H9 (cell line): ENCODE results near the gene MYH9. TPM values are rescaled to one million over a fixed set of nuclear protein-coding genes. Genes with fewer than 3 reads are reported as not detected.

Experiments
- DNase-seq: peaks from one replicate; pipeline ENCODE4 v3.0.0-alpha.2; 2017
- H2AFZ ChIP-seq: one replicate; pipeline ENCODE4 v1.6.1; 2013; ENCODE audit warnings: mild to moderate bottlenecking, low read length, control low read depth, moderate library complexity
- H2AK5ac ChIP-seq: 2 replicates; pipeline ENCODE4 v1.6.1; 2013; ENCODE audit warnings: low read length, control low read depth, mixed read lengths; ENCODE audit not compliant: insufficient read length
- H2BK120ac ChIP-seq: one replicate; pipeline ENCODE4 v1.6.1; 2013; ENCODE audit warnings: low read depth, mild to moderate bottlenecking, low read length, control low read depth, inconsistent platforms; ENCODE audit not compliant: poor library complexity, severe bottlenecking
- H2BK12ac ChIP-seq: 2 replicates; pipeline ENCODE4 v1.6.1; 2013; ENCODE audit warnings: low read length, control low read depth, mixed read lengths, low read depth; ENCODE audit not compliant: insufficient read length
- H2BK15ac ChIP-seq: 2 replicates; pipeline ENCODE4 v1.6.1; 2013; ENCODE audit warnings: low read depth, low read length, control low read depth
- H2BK20ac ChIP-seq: one replicate; pipeline ENCODE4 v1.6.1; 2013; ENCODE audit warnings: low read depth, mild to moderate bottlenecking, low read length, control low read depth, inconsistent platforms; ENCODE audit not compliant: poor library complexity, severe bottlenecking
- H2BK5ac ChIP-seq: 2 replicates; pipeline ENCODE4 v1.6.1; 2013; ENCODE audit warnings: low read length, control low read depth, mixed read lengths; ENCODE audit not compliant: insufficient read length
- H3K14ac ChIP-seq: 2 replicates; pipeline ENCODE4 v1.6.1; 2013; ENCODE audit warnings: low read length, control low read depth; ENCODE audit not compliant: insufficient read depth
- H3K18ac ChIP-seq: 2 replicates; pipeline ENCODE4 v1.6.1; 2013; ENCODE audit warnings: low read depth, mild to moderate bottlenecking, mixed read lengths, low read length, control low read depth; ENCODE audit not compliant: insufficient read length
- H3K23ac ChIP-seq: 2 replicates; pipeline ENCODE4 v1.6.1; 2013; ENCODE audit warnings: low read length, control low read depth, mixed read lengths, low read depth; ENCODE audit not compliant: insufficient read length
- H3K23me2 ChIP-seq: 2 replicates; pipeline ENCODE4 v1.6.1; 2013; ENCODE audit warnings: low read depth, mild to moderate bottlenecking, mixed read lengths, low read length, control low read depth; ENCODE audit not compliant: insufficient read length, poor library complexity, severe bottlenecking
- H3K27ac ChIP-seq: 2 replicates; pipeline ENCODE4 v1.5.1; 2013; ENCODE audit warnings: low read length, control low read depth, mixed read lengths, low read depth; ENCODE audit not compliant: insufficient read length
- H3K27me3 ChIP-seq: 2 replicates; pipeline ENCODE4 v1.6.1; 2013; ENCODE audit warnings: low read length, control low read depth, inconsistent platforms; ENCODE audit not compliant: insufficient read depth
- H3K4ac ChIP-seq: 2 replicates; pipeline ENCODE4 v1.6.1; 2013; ENCODE audit warnings: low read depth, mild to moderate bottlenecking, control low read depth, inconsistent platforms, low read length, moderate library complexity
- H3K4me1 ChIP-seq: 2 replicates; pipeline ENCODE4 v1.6.1; 2013; ENCODE audit warnings: low read length, control low read depth, inconsistent platforms; ENCODE audit not compliant: insufficient read depth
- H3K4me2 ChIP-seq: 2 replicates; pipeline ENCODE4 v1.6.1; 2013; ENCODE audit warnings: low read length, control low read depth, mixed read lengths; ENCODE audit not compliant: insufficient read length, insufficient read depth
- H3K56ac ChIP-seq: 2 replicates; pipeline ENCODE4 v1.6.1; 2013; ENCODE audit warnings: low read depth, mild to moderate bottlenecking, mixed read lengths, low read length, control low read depth; ENCODE audit not compliant: insufficient read length
- H3K79me1 ChIP-seq: 2 replicates; pipeline ENCODE4 v1.6.1; 2013; ENCODE audit warnings: low read depth, mild to moderate bottlenecking, moderate library complexity, low read length, control low read depth, inconsistent platforms; ENCODE audit not compliant: insufficient read depth, poor library complexity, severe bottlenecking
- H3K79me2 ChIP-seq: 2 replicates; pipeline ENCODE4 v1.6.1; 2013; ENCODE audit warnings: low read length, control low read depth, inconsistent platforms; ENCODE audit not compliant: insufficient read depth
- H3K9ac ChIP-seq: 2 replicates; pipeline ENCODE4 v1.6.1; 2013; ENCODE audit warnings: low read length, control low read depth, mixed read lengths; ENCODE audit not compliant: insufficient read length; ENCODE audit errors: extremely low read depth
- H3K9me3 ChIP-seq: one replicate; pipeline ENCODE4 v1.6.1; 2013; ENCODE audit warnings: low read depth, low read length, inconsistent platforms; ENCODE audit not compliant: control insufficient read depth
- H3T11ph ChIP-seq: one replicate; pipeline ENCODE4 v1.6.1; 2013; ENCODE audit warnings: mild to moderate bottlenecking, low read length, control low read depth, inconsistent platforms
- H4K20me1 ChIP-seq: one replicate; pipeline ENCODE4 v1.6.1; 2013; ENCODE audit not compliant: control insufficient read depth, insufficient read length, insufficient read depth
- H4K5ac ChIP-seq: 2 replicates; pipeline ENCODE4 v1.6.1; 2013; ENCODE audit warnings: low read depth, mild to moderate bottlenecking, mixed read lengths, low read length, control low read depth; ENCODE audit not compliant: insufficient read length
- H4K8ac ChIP-seq: replicated peaks from 2 replicates; pipeline ENCODE4 v1.6.1; 2013; ENCODE audit warnings: low read length, control low read depth, mixed read lengths, low read depth; ENCODE audit not compliant: insufficient read length
- H4K91ac ChIP-seq: 2 replicates; pipeline ENCODE4 v1.6.1; 2013; ENCODE audit warnings: low read depth, mild to moderate bottlenecking, moderate library complexity, mixed read lengths, low read length, control low read depth; ENCODE audit not compliant: insufficient read length
- H3K27ac Mint-ChIP-seq, 3 experiments: 2 replicates in 2 of 3; 3 replicates in 1 of 3; pipeline ENCODE4 v1.8.0; 2020 to 2021; ENCODE audit warnings: mixed read lengths in 3 of 3, mild to moderate bottlenecking in 1 of 3, moderate library complexity in 1 of 3
- H3K27me3 Mint-ChIP-seq: 2 replicates; pipeline ENCODE4 v1.8.0; 2021; ENCODE audit warnings: low read depth, mild to moderate bottlenecking, moderate library complexity, mixed read lengths
- H3K36me3 Mint-ChIP-seq, 3 experiments: 2 replicates in 2 of 3; 3 replicates in 1 of 3; pipeline ENCODE4 v1.8.0; 2020 to 2021; ENCODE audit warnings: low read depth in 3 of 3, mixed read lengths in 3 of 3; ENCODE audit not compliant: insufficient read depth in 1 of 3
- H3K4me1 Mint-ChIP-seq, 2 experiments: 2 replicates each; pipeline ENCODE4 v1.8.0; 2020; ENCODE audit warnings: mixed read lengths in 2 of 2
- H3K4me3 Mint-ChIP-seq, 2 experiments: 2 replicates in 1 of 2; 3 replicates in 1 of 2; pipeline ENCODE4 v1.8.0; 2020 to 2021; ENCODE audit warnings: mild to moderate bottlenecking in 2 of 2, mixed read lengths in 2 of 2, moderate library complexity in 1 of 2
- H3K9me3 Mint-ChIP-seq, 2 experiments: 2 replicates in 1 of 2; 3 replicates in 1 of 2; pipeline ENCODE4 v1.8.0; 2020; ENCODE audit warnings: mild to moderate bottlenecking in 2 of 2, mixed read lengths in 2 of 2, moderate library complexity in 1 of 2
- WGBS: extraction: QIAGEN DNeasy Blood & Tissue Kit; methylation state at CpG from one replicate; pipeline ENCODE4 v1.1.7; 2013; ENCODE audit warnings: missing lambda C conversion rate, low lambda C conversion rate, mixed read lengths; ENCODE audit not compliant: insufficient read length; ENCODE audit errors: extremely low coverage; 5-methylcytosine and 5-hydroxymethylcytosine counted together
- total RNA-seq: library from RNA; stranded (reverse); gene quantifications from 2 replicates; pipeline ENCODE4 v1.2.1, GENCODE V29; 2021
- TF ChIP-seq, protein P1 (sequence below): fragments of 200-600 bp; sonication (generic); conservative IDR thresholded peaks from 3 replicates; pipeline ENCODE4 v1.8.0; 2021; ENCODE audit warnings: antibody characterized with exemption, mild to moderate bottlenecking

MYH9 gene
- total RNA-seq, 1 experiment from 2014 or later = 266 TPM

DNA sequence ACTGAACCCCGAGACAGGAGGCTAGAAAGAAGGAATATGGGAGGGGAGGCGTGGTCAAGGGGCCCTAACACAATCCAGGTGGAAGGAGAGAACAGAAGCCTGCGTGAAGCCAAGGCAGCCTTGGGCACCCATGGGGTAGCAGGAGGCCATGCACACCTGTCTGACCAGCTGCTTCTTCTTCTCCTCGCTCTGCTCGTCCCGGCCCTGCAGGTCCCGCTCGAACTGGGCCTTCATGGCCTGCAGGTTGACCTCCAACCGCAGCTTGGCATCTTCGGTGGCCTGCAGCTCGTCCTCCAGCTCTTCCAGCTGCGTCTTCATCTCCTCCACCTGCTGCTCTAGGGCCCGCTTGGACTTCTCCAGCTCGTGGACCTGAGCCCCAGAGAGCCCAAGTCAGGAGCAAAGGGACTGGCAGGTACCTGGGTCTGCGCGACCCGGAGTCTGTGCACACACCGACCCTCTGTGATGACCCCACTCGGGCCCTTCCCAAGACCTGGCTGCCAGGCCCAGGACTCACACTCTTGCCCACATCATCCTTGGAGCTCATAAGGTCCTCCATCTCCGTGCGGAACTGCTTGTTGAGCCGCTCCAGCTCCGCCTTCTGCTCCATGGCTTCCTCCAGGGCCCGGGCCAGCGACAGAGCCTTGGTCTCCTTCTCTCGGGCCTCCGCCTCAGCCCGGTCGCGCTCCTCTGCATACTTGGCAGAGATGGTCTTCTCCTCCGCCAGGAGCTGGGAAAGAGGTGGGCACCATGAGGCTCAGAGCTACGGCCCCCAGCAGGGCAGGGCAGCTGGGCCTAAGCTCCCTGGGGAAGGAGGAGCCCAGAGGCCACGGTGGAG, 99.0 kb downstream of the MYH9 start:
- Histone ChIP-seq H2AK5ac (no peak overlapping the region), H3K9ac (no peak overlapping the region), H3K4ac (no peak overlapping the region), H4K91ac (no peak overlapping the region), H3T11ph (no peak overlapping the region), H3K79me2 (no peaks in the 10 kb centered on the region), H2AFZ (no peak overlapping the region), H3K23ac (no peak overlapping the region), H3K4me1 (no peaks in the 10 kb centered on the region), H2BK5ac (no peak overlapping the region), H3K27ac (no peak overlapping the region), H3K56ac (no peak overlapping the region), H4K8ac (no peak overlapping the region), H2BK12ac (no peak overlapping the region), H3K14ac (no peak overlapping the region), H3K9me3 (no peaks in the 10 kb centered on the region), H3K23me2 (no peaks in the 10 kb centered on the region), H2BK20ac (no peak overlapping the region), H4K20me1 (no peaks in the 10 kb centered on the region), H2BK15ac (no peak overlapping the region), H4K5ac (no peak overlapping the region), H3K18ac (no peak overlapping the region), H2BK120ac (no peak overlapping the region), H3K79me1 (no peaks in the 10 kb centered on the region), H3K27me3 (no peaks in the 10 kb centered on the region), H3K4me2 (no peak overlapping the region)
- H3K4me1 Mint-ChIP-seq = peaks cover 2 to 9% of the 10 kb centered on the region in 2 experiments; a peak in 3 of 4 replicates
- H3K27me3 Mint-ChIP-seq = no peaks in the 10 kb centered on the region
- no peak overlapping the region; a peak in 2 of 7 replicates for H3K27ac Mint-ChIP-seq
- H3K9me3 Mint-ChIP-seq = peaks cover 5 to 6% of the 10 kb centered on the region in 2 experiments; a peak in 3 of 5 replicates
- TF ChIP-seq, protein P1, sequence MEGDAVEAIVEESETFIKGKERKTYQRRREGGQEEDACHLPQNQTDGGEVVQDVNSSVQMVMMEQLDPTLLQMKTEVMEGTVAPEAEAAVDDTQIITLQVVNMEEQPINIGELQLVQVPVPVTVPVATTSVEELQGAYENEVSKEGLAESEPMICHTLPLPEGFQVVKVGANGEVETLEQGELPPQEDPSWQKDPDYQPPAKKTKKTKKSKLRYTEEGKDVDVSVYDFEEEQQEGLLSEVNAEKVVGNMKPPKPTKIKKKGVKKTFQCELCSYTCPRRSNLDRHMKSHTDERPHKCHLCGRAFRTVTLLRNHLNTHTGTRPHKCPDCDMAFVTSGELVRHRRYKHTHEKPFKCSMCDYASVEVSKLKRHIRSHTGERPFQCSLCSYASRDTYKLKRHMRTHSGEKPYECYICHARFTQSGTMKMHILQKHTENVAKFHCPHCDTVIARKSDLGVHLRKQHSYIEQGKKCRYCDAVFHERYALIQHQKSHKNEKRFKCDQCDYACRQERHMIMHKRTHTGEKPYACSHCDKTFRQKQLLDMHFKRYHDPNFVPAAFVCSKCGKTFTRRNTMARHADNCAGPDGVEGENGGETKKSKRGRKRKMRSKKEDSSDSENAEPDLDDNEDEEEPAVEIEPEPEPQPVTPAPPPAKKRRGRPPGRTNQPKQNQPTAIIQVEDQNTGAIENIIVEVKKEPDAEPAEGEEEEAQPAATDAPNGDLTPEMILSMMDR = no peak
- H3K36me3 Mint-ChIP-seq = peaks cover 66 to 95% (median 90%) of the 10 kb centered on the region in 3 experiments
- no peak overlapping the region for H3K4me3 Mint-ChIP-seq
- no CpG with 5 or more reads among the region's 33 CpGs for WGBS
- no peak for DNase-seq
